Suprapubic skin (tissue), 3 donors: ENCODE data around the gene DGCR8.

Source experiments
- POLR2A ChIP-seq, 2 donors: fragments of 450-650 bp; IDR thresholded peaks; one replicate each; pipeline ENCODE4 v1.6.1; 2017; ENCODE audit warnings: antibody characterized with exemption in 2 of 2, mild to moderate bottlenecking in 2 of 2, moderate library complexity in 2 of 2
- TF ChIP-seq, protein P1 (sequence below), 2 donors: fragments of 200-600 bp in 1 of 2; fragments of 450-650 bp in 1 of 2; sonication (generic) in 1 of 2; IDR thresholded peaks; one replicate each; pipeline ENCODE4 v1.5.1; 2016 to 2019; ENCODE audit warnings: antibody characterized with exemption in 2 of 2, mild to moderate bottlenecking in 1 of 2, moderate library complexity in 1 of 2

DNA sequence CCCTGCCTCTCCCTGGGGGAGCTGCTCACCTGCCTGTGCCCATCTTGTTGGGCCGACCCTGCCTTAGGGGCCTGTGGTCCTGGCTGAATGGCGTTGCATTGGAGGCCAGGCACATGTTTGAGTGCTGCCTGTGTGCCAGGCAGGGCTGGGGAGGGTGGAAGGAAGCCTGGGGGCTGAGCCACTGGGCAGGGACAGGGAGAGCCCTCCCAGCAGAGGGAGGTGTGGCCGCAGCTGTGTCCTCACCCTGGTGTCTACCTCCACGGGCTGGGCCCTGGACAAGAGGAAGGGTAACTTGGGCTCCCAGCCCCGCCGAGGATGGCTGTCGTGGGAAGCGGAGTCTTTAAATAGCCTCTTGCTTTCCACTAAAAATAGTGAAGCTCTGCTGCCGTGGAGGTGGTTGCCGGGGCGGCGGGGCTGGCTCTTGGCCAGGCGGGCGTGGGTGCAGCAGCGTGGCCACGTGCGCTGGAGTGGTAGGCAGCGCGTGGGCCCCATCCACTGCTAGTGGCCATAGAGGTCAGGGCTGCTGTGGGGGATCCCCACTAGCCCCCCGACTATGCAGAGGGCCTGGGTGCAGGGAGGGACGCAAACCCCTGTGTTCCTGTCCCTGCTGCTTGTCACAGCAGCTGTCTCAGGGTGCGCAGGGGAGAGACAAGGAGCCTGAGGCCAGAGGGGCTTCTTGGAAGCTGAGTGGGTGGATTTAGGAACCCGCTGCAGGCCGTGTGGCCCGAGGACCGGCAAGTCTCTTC is 57.8 kb downstream of the DGCR8 start:
- TF ChIP-seq, protein P1, sequence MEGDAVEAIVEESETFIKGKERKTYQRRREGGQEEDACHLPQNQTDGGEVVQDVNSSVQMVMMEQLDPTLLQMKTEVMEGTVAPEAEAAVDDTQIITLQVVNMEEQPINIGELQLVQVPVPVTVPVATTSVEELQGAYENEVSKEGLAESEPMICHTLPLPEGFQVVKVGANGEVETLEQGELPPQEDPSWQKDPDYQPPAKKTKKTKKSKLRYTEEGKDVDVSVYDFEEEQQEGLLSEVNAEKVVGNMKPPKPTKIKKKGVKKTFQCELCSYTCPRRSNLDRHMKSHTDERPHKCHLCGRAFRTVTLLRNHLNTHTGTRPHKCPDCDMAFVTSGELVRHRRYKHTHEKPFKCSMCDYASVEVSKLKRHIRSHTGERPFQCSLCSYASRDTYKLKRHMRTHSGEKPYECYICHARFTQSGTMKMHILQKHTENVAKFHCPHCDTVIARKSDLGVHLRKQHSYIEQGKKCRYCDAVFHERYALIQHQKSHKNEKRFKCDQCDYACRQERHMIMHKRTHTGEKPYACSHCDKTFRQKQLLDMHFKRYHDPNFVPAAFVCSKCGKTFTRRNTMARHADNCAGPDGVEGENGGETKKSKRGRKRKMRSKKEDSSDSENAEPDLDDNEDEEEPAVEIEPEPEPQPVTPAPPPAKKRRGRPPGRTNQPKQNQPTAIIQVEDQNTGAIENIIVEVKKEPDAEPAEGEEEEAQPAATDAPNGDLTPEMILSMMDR (IDR thresholded peaks at IDR 0.05): no peak
- TF ChIP-seq POLR2A (IDR thresholded peaks at IDR 0.05): no peak
